GM19099 (cell line): ENCODE results near the gene SLC25A13.

Source experiments
- POLR2A ChIP-seq: IDR thresholded peaks from 3 replicates; pipeline ENCODE4 v1.6.1; 2011; ENCODE audit warnings: low read depth; ENCODE audit not compliant: insufficient read length; ENCODE audit errors: extremely low read depth

SLC25A13 gene

DNA sequence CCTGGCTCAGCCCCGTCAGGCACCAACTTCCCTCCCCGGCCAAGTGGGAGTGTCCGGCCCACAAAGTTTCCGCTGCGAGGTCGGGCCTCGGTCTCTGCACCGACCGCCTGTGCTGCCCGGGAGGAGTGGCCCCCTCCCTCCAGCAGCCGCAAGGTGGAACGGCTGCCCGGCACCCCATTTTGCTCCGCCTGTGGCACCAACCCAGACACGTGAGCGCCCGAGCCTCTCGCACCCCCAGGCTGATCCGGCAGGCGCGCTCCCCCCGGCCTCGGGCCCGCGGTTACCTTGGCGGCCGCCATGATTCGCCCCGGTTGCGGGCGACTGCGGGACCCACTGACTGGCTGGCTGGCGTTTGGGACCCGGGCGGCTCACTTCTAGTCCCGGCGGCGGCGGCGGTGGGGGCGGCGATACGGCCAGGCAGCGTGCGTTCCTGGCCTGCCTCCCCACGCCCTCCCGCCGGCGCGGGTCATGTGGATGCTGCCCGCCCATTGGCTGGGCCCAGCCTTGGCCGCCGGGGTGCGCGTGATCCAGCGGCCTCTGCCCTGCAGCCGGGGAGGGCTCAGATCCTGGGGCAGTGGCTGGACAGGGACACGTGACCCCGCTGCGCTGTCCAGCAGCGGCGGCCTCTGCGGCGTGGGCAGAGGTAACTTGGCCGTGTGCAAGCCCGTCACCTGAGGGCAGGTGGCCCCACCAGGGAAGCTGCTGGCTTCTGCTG, at the start of gene SLC25A13:
TSS of gene SLC25A13 (minus strand) at position 441 of the 715 bp plus-strand sequence. CDS start at position 299, 142 bp downstream.
- TF ChIP-seq POLR2A = peak; percentile 66

- no peak for TF ChIP-seq POLR2A
These were observed 39.4 kb upstream of the SLC25A13 start for GRCh38 chr7:96361116-96361857.

DNA sequence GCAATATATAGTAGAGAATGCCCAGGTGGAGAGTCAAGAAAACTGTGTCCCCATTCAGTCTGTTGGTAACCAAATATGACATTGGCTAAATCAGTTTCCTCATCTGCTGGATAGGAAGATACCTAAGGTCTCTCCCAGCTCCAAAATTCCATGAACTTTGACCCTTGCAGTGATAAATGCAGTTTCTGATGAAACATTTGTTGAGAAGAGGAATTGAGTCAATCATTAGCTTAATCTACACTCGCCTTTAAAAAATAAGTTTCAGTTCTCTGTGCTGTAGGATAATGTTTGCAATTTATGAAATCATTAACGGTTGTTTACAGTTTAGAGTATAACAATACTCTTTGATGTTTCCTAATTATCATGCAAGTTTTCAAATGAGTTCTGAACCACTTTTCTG, 38.0 kb upstream of the SLC25A13 start:
- TF ChIP-seq POLR2A = no peak

DNA sequence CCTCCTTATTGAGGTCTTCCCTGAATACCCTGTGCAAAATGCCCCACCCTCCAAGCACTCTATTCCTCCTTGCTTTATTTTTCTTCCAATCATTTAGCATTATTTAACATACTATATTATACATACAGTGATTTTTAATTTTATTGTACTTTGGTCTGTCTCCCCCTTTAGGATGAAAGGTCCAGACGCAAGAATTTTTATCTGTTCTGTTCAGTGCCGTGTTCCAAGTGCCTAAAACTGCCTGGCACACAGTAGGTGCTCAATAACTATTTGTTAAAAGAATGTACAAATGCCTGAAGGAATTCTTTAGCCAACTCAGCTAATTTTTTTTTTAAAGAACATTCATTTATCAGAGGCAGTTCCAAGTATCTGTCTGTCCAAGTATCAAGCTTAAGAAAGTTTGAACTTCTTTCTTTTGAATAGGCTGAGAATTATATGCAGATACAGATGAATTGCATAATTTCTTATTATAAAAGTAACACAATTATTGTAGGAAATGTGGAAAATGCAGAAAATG, 34.1 kb upstream of the SLC25A13 start:
- TF ChIP-seq POLR2A = no peak

- no peak for TF ChIP-seq POLR2A
These were observed 33.0 kb upstream of the SLC25A13 start for GRCh38 chr7:96354881-96355280.

DNA sequence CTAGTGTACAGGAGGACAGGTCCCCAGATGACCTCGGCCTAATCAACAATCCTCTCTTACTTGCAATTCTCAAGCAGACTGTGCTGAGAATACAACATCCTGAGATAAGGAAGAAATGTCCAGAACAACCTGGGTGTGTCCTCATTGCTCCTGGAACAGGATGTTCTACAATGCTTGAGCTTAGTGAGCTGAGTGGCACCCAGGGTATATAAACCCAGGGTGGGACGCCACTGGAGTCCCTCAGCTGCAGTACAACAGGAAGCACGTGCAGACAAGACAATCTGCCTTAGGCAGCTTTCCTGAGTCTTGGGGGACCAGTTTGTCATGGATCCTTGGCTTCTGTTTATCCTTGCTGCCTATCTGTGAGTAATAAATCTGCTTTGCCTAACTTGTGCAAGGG, 27.7 kb upstream of the SLC25A13 start:
- TF ChIP-seq POLR2A = no peak

DNA sequence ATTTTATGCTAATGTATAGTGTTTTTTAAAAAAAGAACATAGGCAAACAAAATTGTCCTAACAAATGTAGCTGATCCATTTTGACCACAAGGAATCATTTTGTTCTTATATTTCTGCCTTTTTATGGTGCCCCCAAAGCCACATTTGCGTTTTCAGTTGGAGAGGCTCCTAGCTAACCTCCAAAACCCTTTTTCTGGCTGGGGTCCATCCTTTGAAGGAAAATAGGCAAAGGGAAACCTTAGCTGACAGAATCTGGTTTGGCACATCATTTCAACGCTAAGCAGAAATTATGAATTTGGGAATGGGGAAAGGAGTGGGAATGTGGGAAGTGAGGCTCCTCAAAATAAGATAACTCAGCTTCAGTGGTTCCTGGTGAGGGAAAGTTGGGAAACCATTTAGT, 25.6 kb upstream of the SLC25A13 start:
- TF ChIP-seq POLR2A = no peak

- TF ChIP-seq POLR2A = no peak
These were observed 24.5 kb upstream of the SLC25A13 start for GRCh38 chr7:96346293-96346953.

- no peak for TF ChIP-seq POLR2A
These were observed 22.3 kb upstream of the SLC25A13 start for GRCh38 chr7:96344236-96344635.

GRCh38 chr7:96342049-96342448, 20.2 kb upstream of the SLC25A13 start:
- TF ChIP-seq POLR2A = no peak

DNA sequence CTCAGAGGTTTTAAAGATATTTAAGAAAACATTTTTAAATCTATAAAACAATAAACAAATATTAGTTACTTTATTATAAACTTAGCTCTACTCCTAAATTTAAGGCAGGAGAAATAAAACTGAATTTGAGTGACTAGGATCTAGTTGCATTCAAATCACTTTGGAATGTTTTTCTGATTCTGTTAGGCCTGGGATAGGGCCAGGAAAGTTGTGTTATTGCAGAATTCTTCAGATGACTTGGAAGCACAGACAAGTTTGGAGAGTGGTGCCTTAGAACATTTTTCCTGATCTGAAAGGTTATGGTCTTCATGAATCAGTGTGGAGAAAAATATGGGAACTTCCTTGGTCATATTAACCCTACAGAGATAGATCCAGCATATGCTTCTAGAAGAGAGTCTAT, 15.6 kb upstream of the SLC25A13 start:
- no peak for TF ChIP-seq POLR2A

- TF ChIP-seq POLR2A = no peak
These were observed 10.4 kb upstream of the SLC25A13 start for GRCh38 chr7:96332325-96332724.

DNA sequence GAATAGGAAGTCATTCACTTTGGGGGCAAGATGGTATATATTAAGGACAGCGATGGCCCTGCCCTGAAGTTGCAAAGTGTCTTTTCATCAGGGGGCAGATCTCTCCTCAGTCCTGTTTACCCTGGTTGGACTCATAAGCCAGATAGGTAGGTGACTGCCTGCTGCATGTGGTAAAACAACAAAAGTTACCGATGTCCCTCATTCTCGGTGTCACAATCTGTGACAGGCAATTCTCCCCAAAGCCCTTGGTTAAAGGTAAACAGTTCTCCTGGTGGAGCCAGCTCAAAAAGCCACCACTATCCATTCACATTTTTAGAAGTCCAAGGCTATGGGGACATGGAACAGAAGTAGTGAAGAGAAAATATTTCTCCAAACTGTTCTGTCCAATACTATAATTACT, 9.9 kb upstream of the SLC25A13 start:
- TF ChIP-seq POLR2A = no peak

DNA sequence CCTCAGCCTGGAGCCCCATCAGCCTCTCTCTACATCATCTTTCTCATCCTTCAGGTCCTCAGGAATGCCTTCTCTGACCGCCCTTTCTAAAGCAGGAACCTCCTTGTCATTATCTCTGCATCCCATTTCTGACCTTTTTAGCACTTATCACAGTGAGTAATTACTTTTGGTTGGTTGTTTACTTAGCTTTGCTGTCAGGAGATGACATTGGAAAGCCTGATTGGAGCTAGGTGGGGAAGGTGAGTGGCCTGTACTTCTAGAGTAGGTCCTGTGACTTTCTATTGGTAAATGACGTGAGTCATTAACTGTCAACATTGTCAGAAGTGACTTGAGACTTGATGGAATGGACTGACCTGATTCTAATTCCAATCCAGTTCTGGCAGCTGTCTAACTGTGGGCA, 9.3 kb upstream of the SLC25A13 start:
- TF ChIP-seq POLR2A = no peak

DNA sequence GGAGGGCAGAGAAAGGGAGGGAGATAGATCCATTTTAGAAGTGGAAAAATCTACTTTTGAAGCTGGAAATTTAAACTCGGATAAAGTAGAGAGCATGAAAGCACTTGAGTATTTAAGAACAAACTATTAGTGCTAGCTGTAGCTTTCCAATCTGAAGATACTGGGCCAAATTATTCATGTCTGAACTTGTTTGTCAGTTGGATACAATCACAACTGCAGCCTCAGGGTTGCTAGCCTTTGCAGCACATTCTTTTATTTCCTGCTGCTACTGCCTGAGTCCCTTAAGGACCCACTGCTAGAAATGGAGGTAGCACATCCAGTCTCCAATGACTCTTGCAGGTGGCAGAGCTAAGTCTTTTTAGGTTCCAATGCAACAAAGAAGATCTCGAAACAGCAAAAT, 8.3 kb upstream of the SLC25A13 start:
- no peak for TF ChIP-seq POLR2A
